ENCODE data around the gene SOX5. TPM values are rescaled to one million over a fixed set of nuclear protein-coding genes. Genes with fewer than 3 reads are reported as not detected.

The SOX5 gene
- total RNA-seq, 1 experiment from 2014 or later: 3.1 TPM

- H2BK120ac ChIP-seq (ENCODE audit: low read depth, low read length, poor library complexity, severe bottlenecking): no peak overlapping the region
- H3K4me2 ChIP-seq (ENCODE audit: insufficient read depth, insufficient read length, low read length): no peak overlapping the region
- no peak overlapping the region for H3K27ac ChIP-seq (ENCODE audit: insufficient read length, low read depth, low read length)
- H4K91ac ChIP-seq (ENCODE audit: insufficient read length, low read depth, low read length): no peak overlapping the region
- H2BK5ac ChIP-seq (ENCODE audit: insufficient read length, low read length): no peak overlapping the region
- WGBS (ENCODE audit: extremely low coverage, insufficient read length, low lambda C conversion rate): no CpG with 5 or more reads among the region's 3 CpGs
- H3K56ac ChIP-seq (ENCODE audit: insufficient read length, low read depth, low read length): no peak overlapping the region
- H3K79me1 ChIP-seq (ENCODE audit: insufficient read depth, low read depth, low read length, poor library complexity, severe bottlenecking): no peaks in the 10 kb centered on the region
- no peak overlapping the region for H3T11ph ChIP-seq (ENCODE audit: low read length)
- no peaks in the 10 kb centered on the region for H3K36me3 Mint-ChIP-seq (ENCODE audit: insufficient read depth in 1 of 3, low read depth in 3 of 3)
- no peak overlapping the region for H3K23ac ChIP-seq (ENCODE audit: insufficient read length, low read depth, low read length)
- no peak overlapping the region for H3K9ac ChIP-seq (ENCODE audit: extremely low read depth, insufficient read length, low read length)
- no peaks in the 10 kb centered on the region for H3K27me3 ChIP-seq (ENCODE audit: insufficient read depth, low read length)
- no peak overlapping the region for H3K4me3 Mint-ChIP-seq
- no peak overlapping the region for H2AFZ ChIP-seq (ENCODE audit: low read length)
- no peak for DNase-seq
- H3K79me2 ChIP-seq (ENCODE audit: insufficient read depth, low read length): no peaks in the 10 kb centered on the region
- no peak overlapping the region for H4K5ac ChIP-seq (ENCODE audit: insufficient read length, low read depth, low read length)
- H3K4me1 Mint-ChIP-seq: 0 out of 4 replicates have a peak, but pooled peaks cover 0 to 2% of the 10 kb centered on the region in 2 experiments
- no peak overlapping the region for H2AK5ac ChIP-seq (ENCODE audit: insufficient read length, low read length)
- no peaks in the 10 kb centered on the region for H4K20me1 ChIP-seq (ENCODE audit: control insufficient read depth, insufficient read depth, insufficient read length)
- no peak overlapping the region for H3K14ac ChIP-seq (ENCODE audit: insufficient read depth, low read length)
- H2BK15ac ChIP-seq (ENCODE audit: low read depth, low read length): no peak overlapping the region
- H3K27me3 Mint-ChIP-seq (ENCODE audit: low read depth): no peaks in the 10 kb centered on the region
- no peak overlapping the region for H3K18ac ChIP-seq (ENCODE audit: insufficient read length, low read depth, low read length)
- no peaks in the 10 kb centered on the region for H3K9me3 Mint-ChIP-seq
- H3K4ac ChIP-seq (ENCODE audit: low read depth, low read length): no peak overlapping the region
- H4K8ac ChIP-seq (replicated peaks; ENCODE audit: insufficient read length, low read depth, low read length): no peak overlapping the region
- H2BK20ac ChIP-seq (ENCODE audit: low read depth, low read length, poor library complexity, severe bottlenecking): no peak overlapping the region
- H2BK12ac ChIP-seq (ENCODE audit: insufficient read length, low read depth, low read length): no peak overlapping the region
- no peaks in the 10 kb centered on the region for H3K23me2 ChIP-seq (ENCODE audit: insufficient read length, low read depth, low read length, poor library complexity, severe bottlenecking)
- no peaks in the 10 kb centered on the region for H3K9me3 ChIP-seq (ENCODE audit: control insufficient read depth, low read depth, low read length)
- no peak overlapping the region for H3K27ac Mint-ChIP-seq
- H3K4me1 ChIP-seq (ENCODE audit: insufficient read depth, low read length): no peaks in the 10 kb centered on the region
- TF ChIP-seq CTCF (conservative IDR thresholded peaks at IDR 0.05): no peak
These were observed 62.2 kb downstream of the SOX5 start for GRCh38 chr12:23887055-23887835.

All from H9 (cell line).